ENCODE data around the gene ZNF367. TPM values are rescaled to one million over a fixed set of nuclear protein-coding genes. Genes with fewer than 3 reads are reported as not detected.

The ZNF367 gene
- 0.74 TPM for total RNA-seq

GRCh38 chr9:96418083-96418919 lies at the start of gene ZNF367:
ZNF367 (minus strand) TSS chr9:96418370; CDS start chr9:96418032, 338 bp downstream.
- Histone ChIP-seq H3K4me3 (peak within 1 kb of the TSS; percentile 93 to 96), H3K4me1 (peaks cover 33% of the 10 kb centered on the region), H3K27ac (peak within 1 kb of the TSS; percentile 99), H3K27me3 (no peaks in the 10 kb centered on the region), H3K9me3 (no peaks in the 10 kb centered on the region), H3K36me3 (no peaks in the 10 kb centered on the region)
- DNase-seq (ENCODE audit: extremely low spot score in 2 of 2) = peak in 1 of 2 donors; percentile 99
- intact Hi-C loops (cut with DNase I) = loop anchor here (10.0 kb wide), 1 partner anchor 236 kb away; the partner anchor contains the start of gene PRXL2C
- TF ChIP-seq CTCF (IDR thresholded peaks at IDR 0.05) = peak in 1 of 3 experiments; percentile 6
- TF ChIP-seq POLR2A (IDR thresholded peaks at IDR 0.05) = peak in 1 of 2 donors; percentile 2
- TF ChIP-seq POLR2AphosphoS5 (IDR thresholded peaks at IDR 0.05; ENCODE audit: insufficient read depth in 1 of 2, low read depth in 1 of 2) = peak; percentile 37 to 57

- no peak overlapping the region for H3K27ac ChIP-seq
- H3K36me3 ChIP-seq = peaks cover 0 to 38% of the 10 kb centered on the region in 2 donors
- no peaks in the 10 kb centered on the region for H3K27me3 ChIP-seq
- intact Hi-C loops (cut with DNase I) = no loop called here
- no peak overlapping the region for H3K4me3 ChIP-seq
- TF ChIP-seq CTCF (IDR thresholded peaks at IDR 0.05) (no peak), POLR2AphosphoS5 (IDR thresholded peaks at IDR 0.05; ENCODE audit: insufficient read depth in 1 of 2, low read depth in 1 of 2) (no peak), POLR2A (IDR thresholded peaks at IDR 0.05) (no peak)
- H3K4me1 ChIP-seq = no peaks in the 10 kb centered on the region
- no peaks in the 10 kb centered on the region for H3K9me3 ChIP-seq
- DNase-seq (ENCODE audit: extremely low spot score in 2 of 2) = no peak
These were observed 49.6 kb upstream of the ZNF367 start for GRCh38 chr9:96467784-96468183.

- H3K36me3 ChIP-seq = peaks cover 0 to 24% of the 10 kb centered on the region in 2 donors
- H3K9me3 ChIP-seq = no peaks in the 10 kb centered on the region
- no peak overlapping the region for H3K27ac ChIP-seq
- intact Hi-C loops (cut with DNase I) = no loop called here
- no peak for TF ChIP-seq POLR2AphosphoS5 (IDR thresholded peaks at IDR 0.05; ENCODE audit: insufficient read depth in 1 of 2, low read depth in 1 of 2)
- no peak for TF ChIP-seq CTCF (IDR thresholded peaks at IDR 0.05)
- TF ChIP-seq POLR2A (IDR thresholded peaks at IDR 0.05) = no peak
- peaks cover 6% of the 10 kb centered on the region for H3K4me1 ChIP-seq
- no peaks in the 10 kb centered on the region for H3K27me3 ChIP-seq
- H3K4me3 ChIP-seq = no peak overlapping the region
- no peak for DNase-seq (ENCODE audit: extremely low spot score in 2 of 2)
These were observed 46.3 kb upstream of the ZNF367 start for GRCh38 chr9:96464426-96464825.

DNA sequence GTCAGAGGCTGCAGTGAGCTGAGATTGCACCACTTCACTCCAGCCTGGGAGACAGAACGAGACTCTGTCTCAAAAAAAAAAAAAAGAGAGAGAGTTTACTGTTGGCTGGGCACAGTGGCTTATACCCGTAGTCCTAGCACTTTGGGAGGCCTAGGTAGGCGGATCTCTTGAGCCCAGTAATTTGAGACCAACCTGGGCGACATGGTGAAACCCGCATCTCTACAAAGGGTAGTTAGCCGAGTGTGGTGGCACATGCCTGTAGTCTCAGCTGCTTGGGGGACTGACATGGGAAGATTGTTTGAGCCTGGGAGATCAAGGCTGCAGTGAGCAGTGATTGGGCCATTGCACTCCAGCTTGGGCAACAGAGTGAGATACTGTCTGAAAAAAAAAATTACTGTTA lies 44.4 kb upstream of the ZNF367 start:
- no peak for TF ChIP-seq CTCF (IDR thresholded peaks at IDR 0.05)
- TF ChIP-seq POLR2AphosphoS5 (IDR thresholded peaks at IDR 0.05; ENCODE audit: insufficient read depth in 1 of 2, low read depth in 1 of 2) = no peak
- no peak for TF ChIP-seq POLR2A (IDR thresholded peaks at IDR 0.05)
- no peaks in the 10 kb centered on the region for H3K27me3 ChIP-seq
- no peaks in the 10 kb centered on the region for H3K9me3 ChIP-seq
- intact Hi-C loops (cut with DNase I) = no loop called here
- H3K4me1 ChIP-seq = peaks cover 6% of the 10 kb centered on the region
- peaks cover 0 to 14% of the 10 kb centered on the region in 2 donors for H3K36me3 ChIP-seq
- H3K27ac ChIP-seq = no peak overlapping the region
- no peak for DNase-seq (ENCODE audit: extremely low spot score in 2 of 2)
- H3K4me3 ChIP-seq = no peak overlapping the region

- intact Hi-C loops (cut with DNase I) = no loop called here
- Histone ChIP-seq H3K9me3 (no peaks in the 10 kb centered on the region), H3K36me3 (peaks cover 0 to 6% of the 10 kb centered on the region in 2 donors)
These were observed 43.2 kb upstream of the ZNF367 start for GRCh38 chr9:96461336-96461735.

More at GRCh38 chr9:96461336-96461735, 43.2 kb upstream of the ZNF367 start:
- H3K4me3 ChIP-seq = no peak overlapping the region
- H3K4me1 ChIP-seq = peaks cover 6% of the 10 kb centered on the region
- H3K27me3 ChIP-seq = no peaks in the 10 kb centered on the region
- no peak for DNase-seq (ENCODE audit: extremely low spot score in 2 of 2)
- no peak for TF ChIP-seq POLR2AphosphoS5 (IDR thresholded peaks at IDR 0.05; ENCODE audit: insufficient read depth in 1 of 2, low read depth in 1 of 2)
- no peak for TF ChIP-seq POLR2A (IDR thresholded peaks at IDR 0.05)
- TF ChIP-seq CTCF (IDR thresholded peaks at IDR 0.05) = no peak
- peak overlapping the region; percentile 69 for H3K27ac ChIP-seq

Measured in vagina (tissue), 2 donors.